ENCODE measurements around the gene HCN1.

- TF ChIP-seq CTCF (IDR thresholded peaks at IDR 0.05; ENCODE audit: control extremely low read depth in 1 of 3, insufficient read depth in 1 of 3, low read depth in 1 of 3, low read length in 3 of 3) (no peak), MAX (IDR thresholded peaks at IDR 0.05) (no peak), POLR2A (IDR thresholded peaks at IDR 0.05; ENCODE audit: control extremely low read depth in 1 of 2, low read depth in 2 of 2, low read length in 2 of 2) (no peak), SUZ12 (IDR thresholded peaks at IDR 0.05; ENCODE audit: low read length) (no peak), POLR2AphosphoS5 (IDR thresholded peaks at IDR 0.05; ENCODE audit: low read depth, low read length) (no peak), HDAC2 (IDR thresholded peaks at IDR 0.05; ENCODE audit: borderline replicate concordance in 1 of 2, low read depth in 2 of 2, low read length in 2 of 2) (no peak), NRF1 (IDR thresholded peaks at IDR 0.05; ENCODE audit: low read depth, low read length) (no peak), HDAC6 (IDR thresholded peaks at IDR 0.05; ENCODE audit: low read depth, low read length) (no peak), EP300 (IDR thresholded peaks at IDR 0.05; ENCODE audit: borderline replicate concordance in 1 of 2, low read depth in 2 of 2, low read length in 2 of 2) (no peak), CBX5 (IDR thresholded peaks at IDR 0.05; ENCODE audit: low read depth, low read length) (no peak)
Observed at GRCh38 chr5:45532826-45533624, 163.2 kb downstream of the HCN1 start.

Measured in H1 (cell line).